HUDEP-2 (cell line): ENCODE measurements around the gene ACTL10.

Source experiments
- DNase-seq, 76 experiments: peaks; one replicate each; lab custom pipeline; 2025; ENCODE audit not compliant: unreplicated experiment in 76 of 76; lab: John Stamatoyannopoulos, UW

ACTL10 gene

DNA sequence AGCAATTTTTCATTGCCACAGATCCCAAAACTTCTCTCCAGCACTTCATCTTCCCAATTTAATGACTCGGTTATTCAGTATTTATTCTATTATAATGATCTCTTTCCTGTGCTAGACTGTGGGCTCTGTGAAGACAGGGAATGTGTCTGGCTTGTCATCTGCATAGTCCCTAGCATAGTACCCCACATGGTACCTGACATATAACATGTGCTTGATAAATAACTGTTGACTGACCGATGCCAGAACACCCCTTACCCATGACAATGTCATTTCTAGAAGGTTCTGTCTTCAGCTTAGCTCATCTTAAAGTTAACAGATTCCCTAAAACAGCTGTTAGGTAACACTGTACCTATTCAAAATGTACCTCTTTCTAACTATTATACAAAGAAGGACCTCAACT lies 49.8 kb downstream of the ACTL10 start:
- DNase-seq, result no peak
